ENCODE data around the gene MAPK8. TPM values are rescaled to one million over a fixed set of nuclear protein-coding genes. Genes with fewer than 3 reads are reported as not detected.

The MAPK8 gene
- total RNA-seq, 1 donor from 2014 or later: 54.3 TPM

DNA sequence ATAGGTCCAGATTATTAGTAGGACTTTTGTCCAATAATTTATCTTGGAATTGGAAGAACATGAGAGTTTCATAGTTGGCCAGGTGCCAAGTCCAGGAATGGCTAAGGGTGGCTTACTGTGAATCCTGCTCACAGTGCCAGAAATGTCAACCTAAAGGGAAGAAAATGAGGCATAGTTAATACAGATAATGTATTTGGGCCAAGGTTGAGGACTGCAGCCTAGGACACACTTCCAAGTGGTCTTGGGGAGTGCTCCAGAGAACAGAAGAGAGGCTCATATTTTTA, 78.2 kb downstream of the MAPK8 start:
- Histone ChIP-seq H3K4me3 (no peak overlapping the region), H3K36me3 (peaks cover 0 to 3% of the 10 kb centered on the region in 2 donors), H3K4me1 (peaks cover 26% of the 10 kb centered on the region), H3K9me3 (peaks cover 20% of the 10 kb centered on the region), H3K27ac (no peak overlapping the region), H3K27me3 (no peaks in the 10 kb centered on the region)
- TF ChIP-seq POLR2AphosphoS5 (IDR thresholded peaks at IDR 0.05; ENCODE audit: insufficient read depth in 1 of 2, low read depth in 1 of 2) (no peak), POLR2A (IDR thresholded peaks at IDR 0.05) (no peak)
- TF ChIP-seq, protein P1, sequence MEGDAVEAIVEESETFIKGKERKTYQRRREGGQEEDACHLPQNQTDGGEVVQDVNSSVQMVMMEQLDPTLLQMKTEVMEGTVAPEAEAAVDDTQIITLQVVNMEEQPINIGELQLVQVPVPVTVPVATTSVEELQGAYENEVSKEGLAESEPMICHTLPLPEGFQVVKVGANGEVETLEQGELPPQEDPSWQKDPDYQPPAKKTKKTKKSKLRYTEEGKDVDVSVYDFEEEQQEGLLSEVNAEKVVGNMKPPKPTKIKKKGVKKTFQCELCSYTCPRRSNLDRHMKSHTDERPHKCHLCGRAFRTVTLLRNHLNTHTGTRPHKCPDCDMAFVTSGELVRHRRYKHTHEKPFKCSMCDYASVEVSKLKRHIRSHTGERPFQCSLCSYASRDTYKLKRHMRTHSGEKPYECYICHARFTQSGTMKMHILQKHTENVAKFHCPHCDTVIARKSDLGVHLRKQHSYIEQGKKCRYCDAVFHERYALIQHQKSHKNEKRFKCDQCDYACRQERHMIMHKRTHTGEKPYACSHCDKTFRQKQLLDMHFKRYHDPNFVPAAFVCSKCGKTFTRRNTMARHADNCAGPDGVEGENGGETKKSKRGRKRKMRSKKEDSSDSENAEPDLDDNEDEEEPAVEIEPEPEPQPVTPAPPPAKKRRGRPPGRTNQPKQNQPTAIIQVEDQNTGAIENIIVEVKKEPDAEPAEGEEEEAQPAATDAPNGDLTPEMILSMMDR (IDR thresholded peaks at IDR 0.05): no peak
- intact Hi-C loops (cut with DNase I): no loop called here
- DNase-seq (ENCODE audit: extremely low spot score in 2 of 2): no peak

- Histone ChIP-seq H3K36me3 (no peaks in the 10 kb centered on the region), H3K27me3 (no peaks in the 10 kb centered on the region), H3K9me3 (no peaks in the 10 kb centered on the region), H3K27ac (no peak overlapping the region), H3K4me1 (peaks cover 47% of the 10 kb centered on the region), H3K4me3 (no peak overlapping the region)
- intact Hi-C loops (cut with DNase I): no loop called here
- no peak for DNase-seq (ENCODE audit: extremely low spot score in 2 of 2)
- TF ChIP-seq POLR2A (IDR thresholded peaks at IDR 0.05): no peak
- TF ChIP-seq, protein P1 (IDR thresholded peaks at IDR 0.05): no peak
Observed at GRCh38 chr10:48389272-48389671, 82.8 kb downstream of the MAPK8 start.

DNA sequence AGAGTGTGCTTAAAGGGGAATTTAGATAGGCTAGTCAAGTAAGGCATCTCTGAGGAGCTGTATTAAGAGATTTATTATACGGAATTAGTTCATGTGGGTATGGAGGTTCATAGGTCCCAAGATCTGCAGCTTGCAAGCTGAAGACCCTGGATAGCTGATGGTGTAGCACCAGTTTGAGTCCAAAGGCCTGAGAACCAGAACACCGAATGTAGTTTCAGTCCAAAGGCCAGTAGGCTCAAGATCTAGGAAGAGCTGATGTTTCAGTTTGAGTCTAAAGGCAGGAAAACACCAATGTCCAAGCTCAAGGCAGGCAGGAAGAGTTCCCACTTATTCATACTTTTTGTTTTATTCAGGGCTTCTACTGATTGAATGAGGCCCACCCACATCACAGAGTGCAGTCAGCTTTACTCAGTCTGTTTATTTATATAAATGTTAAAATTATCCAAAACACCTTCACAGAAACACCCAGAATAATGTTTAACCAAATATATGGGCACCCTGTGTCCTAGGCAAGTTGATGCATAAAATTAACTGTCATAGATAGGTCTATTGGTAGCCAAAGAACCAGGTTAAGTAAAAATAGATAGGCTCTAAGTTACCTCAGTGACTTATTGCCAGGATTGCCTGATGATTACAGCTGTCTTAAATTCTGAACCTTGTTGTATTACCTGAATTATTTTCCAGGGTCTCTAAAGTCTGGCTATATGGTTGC, 83.5 kb downstream of the MAPK8 start:
- Histone ChIP-seq H3K4me3 (no peak overlapping the region), H3K36me3 (no peaks in the 10 kb centered on the region), H3K4me1 (peaks cover 40% of the 10 kb centered on the region), H3K9me3 (no peaks in the 10 kb centered on the region), H3K27ac (no peak overlapping the region), H3K27me3 (no peaks in the 10 kb centered on the region)
- TF ChIP-seq POLR2A (IDR thresholded peaks at IDR 0.05): no peak
- no peak for TF ChIP-seq POLR2AphosphoS5 (IDR thresholded peaks at IDR 0.05; ENCODE audit: insufficient read depth in 1 of 2, low read depth in 1 of 2)
- TF ChIP-seq, protein P1 (IDR thresholded peaks at IDR 0.05): no peak
- intact Hi-C loops (cut with DNase I): no loop called here
- no peak for DNase-seq (ENCODE audit: extremely low spot score in 2 of 2)

GRCh38 chr10:48390558-48390871, 84.0 kb downstream of the MAPK8 start:
- H3K27ac ChIP-seq: no peak overlapping the region
- no peaks in the 10 kb centered on the region for H3K27me3 ChIP-seq
- TF ChIP-seq POLR2AphosphoS5 (IDR thresholded peaks at IDR 0.05; ENCODE audit: insufficient read depth in 1 of 2, low read depth in 1 of 2): no peak
- TF ChIP-seq, protein P1 (IDR thresholded peaks at IDR 0.05): no peak
- no peak for TF ChIP-seq POLR2A (IDR thresholded peaks at IDR 0.05)
- no peak overlapping the region for H3K4me3 ChIP-seq
- intact Hi-C loops (cut with DNase I): no loop called here
- DNase-seq (ENCODE audit: extremely low spot score in 2 of 2): no peak
- H3K4me1 ChIP-seq: peaks cover 35% of the 10 kb centered on the region
- no peaks in the 10 kb centered on the region for H3K36me3 ChIP-seq
- H3K9me3 ChIP-seq: no peaks in the 10 kb centered on the region

GRCh38 chr10:48390933-48391845, 84.7 kb downstream of the MAPK8 start:
- Histone ChIP-seq H3K9me3 (no peaks in the 10 kb centered on the region), H3K4me1 (peaks cover 31% of the 10 kb centered on the region), H3K4me3 (no peak overlapping the region), H3K27ac (no peak overlapping the region), H3K27me3 (no peaks in the 10 kb centered on the region), H3K36me3 (no peaks in the 10 kb centered on the region)
- DNase-seq (ENCODE audit: extremely low spot score in 2 of 2): no peak
- TF ChIP-seq POLR2AphosphoS5 (IDR thresholded peaks at IDR 0.05; ENCODE audit: insufficient read depth in 1 of 2, low read depth in 1 of 2) (no peak), POLR2A (IDR thresholded peaks at IDR 0.05) (no peak)
- TF ChIP-seq, protein P1 (IDR thresholded peaks at IDR 0.05): no peak
- intact Hi-C loops (cut with DNase I): no loop called here
